GM19351 (cell line): ENCODE measurements around the gene ARVCF.

Experiments used
- ATAC-seq: cut with Tn5 transposase; IDR thresholded peaks from one replicate; pipeline ENCODE4 v1.9.1; 2021; ENCODE audit warnings: mild to moderate bottlenecking, moderate library complexity; ENCODE audit not compliant: unreplicated experiment

Gene ARVCF

GRCh38 chr22:20000246-20001081 lies 16.2 kb downstream of the ARVCF start:
- ATAC-seq, result no peak

- ATAC-seq, result no peak
Observed at GRCh38 chr22:19998991-19999820, 17.4 kb downstream of the ARVCF start.

GRCh38 chr22:19998232-19998951 lies 18.2 kb downstream of the ARVCF start:
- no peak for ATAC-seq

GRCh38 chr22:19997561-19998231 lies 18.9 kb downstream of the ARVCF start:
- ATAC-seq, result no peak

- no peak for ATAC-seq
Observed at GRCh38 chr22:19996694-19997384, 19.8 kb downstream of the ARVCF start.

- no peak for ATAC-seq
Observed at GRCh38 chr22:19995611-19996339, 20.8 kb downstream of the ARVCF start.

- ATAC-seq, result no peak
Observed at GRCh38 chr22:19994851-19995610, 21.6 kb downstream of the ARVCF start.

- no peak for ATAC-seq
Observed at GRCh38 chr22:19993926-19994325, 22.7 kb downstream of the ARVCF start.

- ATAC-seq, result no peak
Observed at GRCh38 chr22:19992921-19993355, 23.7 kb downstream of the ARVCF start.

GRCh38 chr22:19992481-19992911 lies 24.1 kb downstream of the ARVCF start:
- ATAC-seq, result no peak

- ATAC-seq, result no peak
Observed at GRCh38 chr22:19991645-19992451, 24.8 kb downstream of the ARVCF start.

- no peak for ATAC-seq
Observed at GRCh38 chr22:19991395-19991644, 25.3 kb downstream of the ARVCF start.

- ATAC-seq, result no peak
Observed at GRCh38 chr22:19990609-19991394, 25.8 kb downstream of the ARVCF start.

GRCh38 chr22:19990188-19990587 lies 26.4 kb downstream of the ARVCF start:
- no peak for ATAC-seq

GRCh38 chr22:19989725-19990067 lies 26.9 kb downstream of the ARVCF start:
- ATAC-seq, result no peak

GRCh38 chr22:19988965-19989724 lies 27.5 kb downstream of the ARVCF start:
- ATAC-seq, result no peak

- ATAC-seq, result no peak
Observed at GRCh38 chr22:19988331-19988808, 28.3 kb downstream of the ARVCF start.
